GM23338 (cell line): ENCODE results near the gene CNN3. TPM values are rescaled to one million over a fixed set of nuclear protein-coding genes. Genes with fewer than 3 reads are reported as not detected.

ENCODE experiments used
- ATAC-seq: fragments of 200-7000 bp; cut with Tn5 transposase; 3 replicates; pipeline ENCODE4 v1.9.1; 2020
- DNase-seq: peaks from one replicate; pipeline ENCODE4 v3.0.0-alpha.2; 2015; ENCODE audit warnings: low spot score
- H2AFZ ChIP-seq: fragments of 200-600 bp; sonication (generic); 2 replicates; pipeline ENCODE4 v1.8.0; 2016; ENCODE audit warnings: antibody characterized with exemption, mild to moderate bottlenecking, moderate library complexity
- H3F3A ChIP-seq: fragments of 200-600 bp; sonication (generic); replicated peaks from 2 replicates; pipeline ENCODE4 v1.8.0; 2017; ENCODE audit warnings: antibody characterized with exemption, mixed run types, low read depth
- H3K27ac ChIP-seq: fragments of 200-600 bp; sonication (generic); 2 replicates; pipeline ENCODE4 v1.6.1; 2016; ENCODE audit warnings: low read depth
- H3K27me3 ChIP-seq: fragments of 200-600 bp; sonication (generic); 2 replicates; pipeline ENCODE4 v1.8.0; 2016; ENCODE audit warnings: mild to moderate bottlenecking, mixed run types, moderate library complexity; ENCODE audit not compliant: insufficient read depth
- H3K36me3 ChIP-seq: fragments of 200-600 bp; sonication (generic); 2 replicates; pipeline ENCODE4 v1.8.0; 2016; ENCODE audit warnings: mild to moderate bottlenecking; ENCODE audit not compliant: insufficient read depth
- H3K4me1 ChIP-seq: fragments of 200-600 bp; sonication (generic); 2 replicates; pipeline ENCODE4 v1.8.0; 2016; ENCODE audit warnings: mild to moderate bottlenecking, moderate library complexity; ENCODE audit not compliant: insufficient read depth
- H3K4me2 ChIP-seq: fragments of 200-600 bp; sonication (generic); 2 replicates; pipeline ENCODE4 v1.7.1; 2017; ENCODE audit warnings: mixed run types
- H3K4me3 ChIP-seq: fragments of 200-600 bp; sonication (generic); 2 replicates; pipeline ENCODE4 v1.6.1; 2016; ENCODE audit warnings: mixed run types
- H3K79me2 ChIP-seq: fragments of 200-600 bp; sonication (generic); replicated peaks from 2 replicates; pipeline ENCODE4 v1.8.0; 2017; ENCODE audit warnings: mild to moderate bottlenecking; ENCODE audit not compliant: insufficient read depth
- H3K9me2 ChIP-seq: fragments of 200-600 bp; sonication (generic); 2 replicates; pipeline ENCODE4 v1.8.0; 2017; ENCODE audit not compliant: insufficient read depth
- H4K20me1 ChIP-seq: fragments of 200-600 bp; sonication (generic); replicated peaks from 2 replicates; pipeline ENCODE4 v1.8.0; 2017; ENCODE audit warnings: mild to moderate bottlenecking; ENCODE audit not compliant: insufficient read depth
- H3K27ac Mint-ChIP-seq: 2 replicates; pipeline ENCODE4 v1.8.0; 2020; ENCODE audit warnings: inconsistent platforms, mild to moderate bottlenecking, moderate library complexity, mixed read lengths
- H3K27me3 Mint-ChIP-seq: 3 replicates; pipeline ENCODE4 v1.8.0; 2022; ENCODE audit warnings: low read depth, mild to moderate bottlenecking, moderate library complexity, mixed read lengths, inconsistent platforms; ENCODE audit not compliant: insufficient read depth, poor library complexity
- H3K36me3 Mint-ChIP-seq: 3 replicates; pipeline ENCODE4 v1.8.0; 2021; ENCODE audit warnings: low read depth, mild to moderate bottlenecking, inconsistent platforms, moderate library complexity, mixed read lengths
- H3K4me1 Mint-ChIP-seq: 3 replicates; pipeline ENCODE4 v1.8.0; 2020; ENCODE audit warnings: mild to moderate bottlenecking, inconsistent platforms, mixed read lengths
- H3K4me3 Mint-ChIP-seq: 3 replicates; pipeline ENCODE4 v1.8.0; 2021; ENCODE audit warnings: moderate library complexity, mild to moderate bottlenecking, inconsistent platforms, mixed read lengths
- H3K9me3 Mint-ChIP-seq: 3 replicates; pipeline ENCODE4 v1.8.0; 2020; ENCODE audit warnings: moderate library complexity, mild to moderate bottlenecking, inconsistent platforms, mixed read lengths
- CREB1 ChIP-seq: fragments of 250-450 bp; sonication (Bioruptor Pico); IDR thresholded peaks from 2 replicates; pipeline ENCODE4 v1.5.0; 2020; ENCODE audit warnings: low read depth, mild to moderate bottlenecking, moderate library complexity
- CTCF ChIP-seq, 2 experiments: fragments of 200-600 bp in 1 of 2; sonication (generic) in 1 of 2; conservative IDR thresholded peaks; 2 replicates each; pipeline versions ENCODE4 v1.5.1 to v1.6.1; 2016 to 2017; ENCODE audit warnings: antibody characterized with exemption in 2 of 2, low read depth in 2 of 2, mild to moderate bottlenecking in 2 of 2, moderate library complexity in 1 of 2
- ETS1 ChIP-seq: IDR thresholded peaks from 2 replicates; pipeline ENCODE4 v1.6.1; 2016; ENCODE audit warnings: antibody characterized with exemption
- JUNB ChIP-seq: IDR thresholded peaks from one replicate; pipeline ENCODE4 v1.6.1; 2016; ENCODE audit warnings: antibody characterized with exemption; ENCODE audit not compliant: unreplicated experiment
- POLR2AphosphoS5 ChIP-seq: IDR thresholded peaks from 2 replicates; pipeline ENCODE4 v1.6.1; 2016; ENCODE audit warnings: antibody characterized with exemption, low read depth
- STAT1 ChIP-seq: IDR thresholded peaks from one replicate; pipeline ENCODE4 v1.6.1; 2016; ENCODE audit warnings: antibody characterized with exemption; ENCODE audit not compliant: unreplicated experiment
- ZNF114 ChIP-seq: fragments of 250-450 bp; sonication (Bioruptor Pico); IDR thresholded peaks from 2 replicates; pipeline ENCODE4 v1.5.0; 2020; ENCODE audit warnings: mild to moderate bottlenecking, moderate library complexity
- ZNF331 ChIP-seq: fragments of 250-450 bp; sonication (Bioruptor Pico); IDR thresholded peaks from 2 replicates; pipeline ENCODE4 v1.5.0; 2020; ENCODE audit warnings: low read depth, mild to moderate bottlenecking, moderate library complexity
- polyA plus RNA-seq: library from polyadenylated mRNA; unstranded; fragments of >200 nt; fragmentation: Nextera tagmentation; extraction: Ambion mirVana; gene quantifications from 2 replicates; pipeline ENCODE4 v1.2.1, GENCODE V29; 2016
- total RNA-seq: library from RNA; depleted of rRNA; stranded (reverse); fragments of >200 nt; shearing (Covaris generic); gene quantifications from 2 replicates; pipeline ENCODE4 v1.2.3, GENCODE V29; 2014

Gene CNN3
- total and polyA plus RNA-seq, 2 experiments from 2014 or later = 220 to 312 TPM

GRCh38 chr1:94873520-94874351 is 53.2 kb downstream of the CNN3 start (continued):
- TF ChIP-seq ZNF114 (CRISPR knock-in tag) (no peak), CREB1 (no peak), ETS1 (no peak), CTCF (conservative IDR thresholded peaks at IDR 0.05; ENCODE audit: low read depth in 2 of 2) (no peak), STAT1 (no peak)

- no peak overlapping the region for H3K27ac ChIP-seq
- H3K27me3 ChIP-seq = no peaks in the 10 kb centered on the region
- ATAC-seq = no peak
- H4K20me1 ChIP-seq = no peaks in the 10 kb centered on the region
- DNase-seq = no peak
- peaks cover 11% of the 10 kb centered on the region for H3K9me2 ChIP-seq
- 0 out of 2 replicates have a peak, but pooled peaks cover 6% of the 10 kb centered on the region for H3K4me1 ChIP-seq
- H3K27ac Mint-ChIP-seq = no peak overlapping the region
- H3F3A ChIP-seq = no peaks in the 10 kb centered on the region
- H3K36me3 Mint-ChIP-seq = no peaks in the 10 kb centered on the region; the same call in 2 of the 3 replicates
- H2AFZ ChIP-seq = no peak overlapping the region
- no peaks in the 10 kb centered on the region for H3K36me3 ChIP-seq
- H3K9me3 Mint-ChIP-seq = no peaks in the 10 kb centered on the region
- H3K27me3 Mint-ChIP-seq = peaks cover 6% of the 10 kb centered on the region
- H3K4me3 Mint-ChIP-seq = no peak overlapping the region
- no peaks in the 10 kb centered on the region for H3K79me2 ChIP-seq
- TF ChIP-seq CTCF (conservative IDR thresholded peaks at IDR 0.05; ENCODE audit: low read depth in 2 of 2) = no peak
- H3K4me2 ChIP-seq = no peak overlapping the region
- H3K4me3 ChIP-seq = no peak overlapping the region
- H3K4me1 Mint-ChIP-seq = peaks cover 8% of the 10 kb centered on the region
These were observed 54.0 kb downstream of the CNN3 start for GRCh38 chr1:94872771-94873495.

GRCh38 chr1:94871031-94871430 is 55.9 kb downstream of the CNN3 start:
- Histone ChIP-seq H3K27me3 (no peaks in the 10 kb centered on the region), H3K4me3 (no peak overlapping the region), H3K4me1 (peaks cover 13% of the 10 kb centered on the region), H3F3A (no peaks in the 10 kb centered on the region), H3K9me2 (peaks cover 7% of the 10 kb centered on the region; the same call in 1 of the 2 replicates), H3K79me2 (no peaks in the 10 kb centered on the region), H3K27ac (no peak overlapping the region), H3K36me3 (no peaks in the 10 kb centered on the region), H4K20me1 (no peaks in the 10 kb centered on the region), H3K4me2 (no peak overlapping the region), H2AFZ (no peak overlapping the region)
- DNase-seq (no peak), ATAC-seq (no peak; the same call in 2 of the 3 replicates)
- H3K9me3 Mint-ChIP-seq = no peaks in the 10 kb centered on the region
- H3K27me3 Mint-ChIP-seq = peaks cover 6% of the 10 kb centered on the region
- peaks cover 22% of the 10 kb centered on the region for H3K4me1 Mint-ChIP-seq
- H3K27ac Mint-ChIP-seq = no peak overlapping the region
- no peak overlapping the region for H3K4me3 Mint-ChIP-seq
- H3K36me3 Mint-ChIP-seq = no peaks in the 10 kb centered on the region
- no peak for TF ChIP-seq ZNF331 (CRISPR knock-in tag)
- no peak for TF ChIP-seq STAT1
- no peak for TF ChIP-seq ETS1
- no peak for TF ChIP-seq POLR2AphosphoS5
- no peak for TF ChIP-seq JUNB
